GDM1 (cell line): Measurements from ENCODE around the gene KIAA2012.
"Not testable (repeated sequence)": the region's sequence is repeated elsewhere in the genome, so short reads cannot be mapped to it uniquely, and the experiment has no call there.

ENCODE experiments used
- DNase-seq: peaks from one replicate; lab custom pipeline; 2025; lab: John Stamatoyannopoulos, UW

The KIAA2012 gene

DNA sequence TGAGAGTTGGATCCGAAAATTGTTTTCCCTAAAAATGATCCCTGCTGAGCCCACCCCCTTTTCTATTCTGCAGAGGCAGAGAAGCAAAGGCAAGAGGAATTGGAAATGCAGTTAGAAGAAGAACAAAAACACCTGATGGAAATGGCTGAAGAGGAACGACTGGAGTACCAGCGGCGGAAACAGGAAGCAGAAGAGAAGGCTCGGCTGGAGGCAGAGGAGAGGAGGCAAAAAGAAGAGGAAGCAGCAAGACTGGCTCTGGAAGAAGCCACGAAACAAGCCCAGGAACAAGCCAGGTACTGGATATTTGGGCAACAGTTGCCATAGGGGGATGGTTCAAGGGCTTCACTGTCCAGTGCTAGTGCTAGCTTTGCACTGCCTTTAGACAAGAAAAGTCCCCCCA is 123.7 kb downstream of the KIAA2012 start:
- DNase-seq: no peak

DNA sequence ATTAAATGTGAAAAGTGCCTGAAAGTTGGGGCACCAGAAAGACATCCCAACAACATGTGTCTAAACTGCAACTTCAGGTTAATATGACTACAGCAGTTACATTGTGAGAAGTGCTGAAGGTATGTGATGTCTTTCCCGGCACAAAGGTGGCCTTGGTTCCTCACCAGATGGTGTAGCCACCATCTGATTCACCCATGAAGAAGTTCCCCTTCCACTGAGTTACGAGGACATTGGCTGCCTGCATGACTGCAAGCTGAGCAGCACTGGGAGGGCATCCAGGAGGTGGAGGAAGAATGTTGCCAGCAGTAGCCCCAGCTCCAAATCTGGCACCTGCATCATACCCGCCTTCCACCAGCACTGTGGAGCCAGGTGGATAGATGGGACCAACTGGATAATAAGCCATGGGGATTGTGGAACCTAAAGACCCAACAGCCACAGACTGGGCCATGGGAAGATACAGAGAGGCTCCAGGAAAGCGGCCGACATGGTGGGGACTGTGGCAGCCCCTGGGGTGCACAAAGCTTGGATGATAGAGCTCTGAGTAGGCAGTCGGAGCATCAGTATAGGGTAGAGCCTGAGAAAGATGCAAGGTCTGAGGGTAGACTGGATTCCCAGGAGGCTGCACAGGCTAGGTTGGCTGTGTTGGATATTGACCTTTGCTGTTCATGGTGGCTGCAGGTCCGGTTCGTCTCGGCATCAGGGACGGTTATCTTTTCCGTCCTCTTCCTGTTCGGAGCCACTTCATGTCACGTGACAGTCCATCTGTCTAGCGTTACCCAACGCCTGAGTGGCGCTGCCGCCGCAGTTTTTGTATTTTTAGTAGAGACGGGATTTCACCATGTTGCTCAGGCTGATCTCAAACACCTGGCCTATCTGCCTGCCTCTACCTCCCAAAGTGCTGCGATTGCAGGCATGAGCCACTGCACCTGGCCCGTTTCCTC is 128.4 kb downstream of the KIAA2012 start:
- DNase-seq: no peak

DNA sequence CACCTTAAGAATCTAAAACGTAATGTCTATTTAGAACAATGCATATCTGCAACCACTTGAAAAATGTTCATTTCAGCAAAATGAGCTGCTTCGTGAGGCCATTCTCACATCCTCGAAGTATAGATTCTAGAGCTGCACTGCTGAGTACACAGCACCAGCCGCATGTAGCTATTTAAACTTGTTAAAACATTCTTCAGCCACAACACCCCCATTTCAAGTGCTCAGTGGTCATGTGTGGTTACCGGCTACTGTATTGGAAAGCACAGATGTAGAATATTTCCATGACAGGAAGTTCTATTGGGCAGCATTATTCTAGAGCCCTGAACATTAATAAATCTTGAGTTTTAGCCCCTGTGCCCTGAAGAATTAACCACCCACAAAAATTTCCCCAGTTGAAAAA is 130.3 kb downstream of the KIAA2012 start:
- DNase-seq: no peak

DNA sequence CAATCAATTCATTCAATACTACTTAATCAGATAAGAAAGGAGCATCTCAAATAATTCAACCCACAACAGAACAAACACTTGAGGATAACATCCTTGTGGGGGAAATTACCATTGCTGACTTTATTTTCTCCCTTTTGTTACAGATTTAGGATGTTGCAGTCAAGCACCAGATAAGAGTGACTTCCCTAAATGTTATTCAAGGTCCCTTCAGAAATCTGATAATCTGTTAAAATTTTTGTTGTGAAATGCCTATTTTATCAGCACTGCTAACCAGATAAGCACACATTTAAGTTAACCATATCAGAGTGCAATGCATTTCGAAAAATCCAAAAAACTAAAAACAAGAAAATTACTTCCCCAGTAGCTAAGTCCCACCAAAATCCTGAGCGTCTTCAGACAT is 131.8 kb downstream of the KIAA2012 start:
- DNase-seq: no peak

DNA sequence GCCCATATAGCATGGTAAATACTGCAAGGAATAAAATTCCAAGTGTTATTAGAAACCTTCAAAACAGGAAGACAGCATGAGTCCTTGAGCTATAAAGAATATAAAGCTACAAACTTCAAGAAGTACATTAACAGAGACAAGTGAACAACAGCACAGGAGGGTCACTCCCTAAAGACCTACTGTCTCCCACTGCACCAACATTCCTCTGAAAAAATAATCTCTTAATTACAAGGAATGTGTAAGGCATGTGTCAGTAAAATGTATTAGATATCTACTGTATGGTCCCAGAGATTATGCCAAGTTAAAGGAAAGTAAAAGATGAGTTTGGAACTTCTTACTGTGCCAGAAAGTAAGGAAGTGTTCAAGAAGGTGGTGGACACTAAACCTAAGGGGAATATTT is 135.5 kb downstream of the KIAA2012 start:
- no peak for DNase-seq

DNA sequence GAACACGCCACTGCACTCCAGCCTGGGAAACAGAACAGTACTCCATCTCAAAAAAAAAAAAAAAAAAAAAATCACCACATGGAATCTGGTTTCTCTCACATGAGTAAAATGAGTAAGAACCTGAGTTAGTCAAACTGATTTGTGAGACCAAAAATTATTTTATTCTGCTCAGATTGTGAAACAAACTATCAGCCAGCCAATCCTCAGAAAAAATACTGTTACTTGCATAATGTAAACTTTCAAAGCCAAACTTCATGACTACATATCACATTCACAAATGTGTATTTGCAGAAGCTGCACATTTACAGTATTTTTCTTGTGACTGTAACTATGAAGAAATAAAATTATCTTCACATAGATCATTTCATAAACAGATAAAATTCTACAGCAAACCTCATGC is 142.1 kb downstream of the KIAA2012 start:
- no peak for DNase-seq

DNA sequence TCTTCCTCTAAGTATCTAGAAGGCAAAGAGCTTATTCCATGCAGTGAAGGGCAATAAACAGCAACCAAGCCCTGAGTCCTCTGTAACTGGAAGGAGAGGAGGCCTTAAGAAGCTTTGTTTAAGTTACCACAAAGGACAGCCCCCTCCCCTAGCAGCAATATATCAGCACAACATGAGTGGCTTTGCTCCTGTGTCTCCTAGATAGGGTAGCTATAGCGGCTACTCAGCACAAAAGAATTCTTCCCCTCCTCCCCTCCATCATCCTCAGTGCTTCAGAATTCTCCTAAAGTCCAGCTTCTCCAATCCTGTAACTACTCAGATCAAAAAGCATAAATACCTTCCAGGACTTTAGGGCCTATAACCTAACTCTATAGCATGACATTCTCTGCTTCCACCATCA is 148.8 kb downstream of the KIAA2012 start:
- no peak for DNase-seq

DNA sequence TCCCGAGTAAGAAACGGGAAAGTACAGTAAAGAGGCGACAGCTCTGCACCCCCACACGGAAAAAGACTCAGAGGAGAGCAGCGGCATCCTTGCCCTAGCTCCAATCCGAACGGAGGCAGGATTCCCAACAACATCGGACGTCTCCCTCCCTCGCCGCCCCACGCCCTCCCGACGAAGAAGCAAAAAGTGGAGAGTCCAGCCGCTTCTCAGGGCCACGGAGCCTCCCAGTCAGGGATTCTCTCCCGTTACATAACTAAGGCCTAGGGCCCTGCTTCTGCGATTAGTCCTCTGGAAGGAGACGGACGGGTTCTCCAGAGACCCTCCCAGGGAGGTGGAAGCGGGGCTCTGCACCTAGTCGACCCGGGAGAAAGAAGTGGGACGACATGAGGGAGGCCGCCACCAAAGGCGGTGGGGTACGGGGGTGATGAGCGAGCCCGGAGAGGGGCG is 164.8 kb downstream of the KIAA2012 start:
- DNase-seq: no peak

DNA sequence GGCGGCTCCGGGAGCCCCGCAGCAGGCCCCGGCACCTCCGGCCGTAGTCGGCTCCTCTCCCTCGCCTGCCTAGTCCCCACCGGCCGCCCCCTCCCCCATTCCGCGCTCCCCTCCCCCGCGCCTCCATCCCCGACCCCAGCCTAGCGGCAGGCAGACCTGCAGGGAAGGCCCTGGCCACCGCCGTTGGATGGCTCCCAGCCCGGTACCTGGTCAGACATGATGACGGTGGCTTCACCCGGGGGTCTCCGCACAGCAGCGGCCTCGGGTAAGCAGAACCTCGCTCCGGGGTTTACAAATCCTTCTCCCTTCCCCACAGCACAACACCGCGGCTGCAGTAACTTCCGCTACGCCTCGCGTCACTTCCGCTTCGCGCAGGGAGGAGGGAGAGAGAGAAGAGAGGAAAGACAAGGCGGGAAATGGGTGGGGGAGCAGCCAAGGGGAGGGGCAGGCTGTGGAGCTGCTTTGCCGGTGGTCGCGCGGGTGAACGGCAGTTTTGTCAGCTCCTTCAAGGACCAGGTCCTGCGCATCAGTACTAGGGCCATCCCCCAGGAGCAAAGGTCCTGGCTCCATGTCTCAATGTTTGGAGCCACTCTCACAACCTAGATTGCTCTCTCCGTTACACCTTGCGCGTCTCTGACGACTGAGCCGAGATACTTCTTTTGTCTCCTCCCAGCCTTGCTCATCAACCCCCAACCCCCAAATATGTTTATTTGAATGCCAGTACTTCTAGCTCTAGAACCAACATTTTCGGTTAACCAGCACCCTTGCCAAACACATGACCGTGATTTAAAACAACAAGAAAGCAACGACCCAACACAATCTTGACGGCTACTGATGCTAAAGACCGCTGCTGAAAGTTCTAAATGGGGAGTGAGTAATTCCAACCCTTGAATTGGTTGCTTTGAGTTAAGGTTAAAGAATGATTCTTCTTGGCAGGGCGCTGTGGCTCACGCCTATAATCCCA is 165.5 kb downstream of the KIAA2012 start, which contains the start of gene SUMO1:
TSS of gene SUMO1 (minus strand) at position 364 of the 964 bp plus-strand sequence. CDS start at position 218, 146 bp downstream.
- DNase-seq: peak; percentile 85

DNA sequence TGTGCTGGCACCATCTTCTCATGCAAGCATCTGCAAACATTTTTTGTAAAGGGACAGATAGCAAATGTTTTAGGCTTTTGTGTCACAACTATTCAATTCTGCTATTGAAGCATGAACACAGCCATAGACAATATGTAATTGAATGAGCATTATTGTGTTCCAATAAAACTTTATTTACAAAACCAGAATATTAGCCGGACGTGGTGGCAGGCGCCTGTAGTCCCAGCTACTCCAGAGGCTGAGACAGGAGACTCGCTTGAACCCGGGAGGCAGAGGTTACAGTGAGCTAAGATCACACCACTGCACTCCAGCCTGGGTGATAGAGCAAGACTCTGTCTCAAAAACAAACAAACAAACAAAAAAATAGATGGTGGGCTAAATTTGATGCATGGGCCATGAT is 174.7 kb downstream of the KIAA2012 start:
- not testable (repeated sequence) for DNase-seq

DNA sequence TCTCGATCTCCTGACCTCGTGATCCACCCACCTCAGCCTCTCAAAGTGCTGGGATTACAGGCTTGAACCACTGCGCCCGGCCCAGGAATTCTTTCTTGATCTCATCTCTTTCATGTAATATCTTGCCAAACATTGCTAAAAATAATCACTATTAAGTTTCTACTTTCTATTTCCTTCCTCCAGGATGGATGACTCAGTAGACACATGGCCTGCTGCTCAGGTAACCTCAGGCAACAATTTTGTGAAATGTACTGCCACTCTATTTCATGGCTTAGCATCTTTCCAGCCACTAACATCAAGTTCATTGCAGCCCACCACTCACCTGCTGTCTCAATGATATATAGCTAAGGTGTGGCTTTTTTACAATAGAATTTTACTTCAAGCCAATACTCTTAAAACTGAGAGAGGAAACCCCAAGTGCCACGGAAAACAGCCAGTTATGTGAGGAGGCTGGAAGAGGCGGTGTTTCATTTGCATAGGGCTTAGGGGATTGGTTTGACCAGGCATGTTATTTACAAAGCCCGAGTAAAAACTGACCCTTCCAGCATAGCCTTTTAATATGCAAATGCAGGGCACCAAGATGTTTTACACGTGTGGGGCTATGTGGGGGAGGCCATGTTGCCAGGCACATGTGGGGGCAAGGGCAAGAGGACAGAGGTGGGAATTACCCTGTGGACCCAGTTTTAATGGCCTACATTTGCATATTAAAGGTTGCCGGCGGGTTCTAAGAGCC is 176.6 kb downstream of the KIAA2012 start:
- no peak for DNase-seq

DNA sequence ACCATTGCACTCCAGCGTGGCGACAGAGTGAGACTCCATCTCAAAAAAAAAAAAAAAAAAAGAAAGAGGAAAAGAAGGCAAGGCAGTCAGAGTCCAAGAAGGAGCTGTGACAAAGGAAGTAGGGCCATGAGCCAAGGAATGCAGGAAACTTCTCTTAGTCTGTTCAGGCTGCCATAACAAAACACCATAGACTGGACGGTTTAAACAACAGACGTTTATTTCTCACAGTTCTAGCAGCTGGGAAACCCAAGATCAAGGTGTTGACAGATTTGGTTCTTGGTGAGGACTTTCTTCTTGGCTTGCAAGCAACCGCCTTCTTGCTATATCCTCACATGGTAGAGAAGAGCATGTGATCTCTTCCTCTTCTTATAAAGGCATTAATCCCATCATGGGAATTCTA is 178.4 kb downstream of the KIAA2012 start:
- no peak for DNase-seq
